Measurements from ENCODE around the gene NELL2. TPM values are rescaled to one million over a fixed set of nuclear protein-coding genes. Genes with fewer than 3 reads are reported as not detected.

Gene NELL2
- total RNA-seq, 8 experiments from 2014 or later = 5.1 to 148 (median 66.5) TPM

DNA sequence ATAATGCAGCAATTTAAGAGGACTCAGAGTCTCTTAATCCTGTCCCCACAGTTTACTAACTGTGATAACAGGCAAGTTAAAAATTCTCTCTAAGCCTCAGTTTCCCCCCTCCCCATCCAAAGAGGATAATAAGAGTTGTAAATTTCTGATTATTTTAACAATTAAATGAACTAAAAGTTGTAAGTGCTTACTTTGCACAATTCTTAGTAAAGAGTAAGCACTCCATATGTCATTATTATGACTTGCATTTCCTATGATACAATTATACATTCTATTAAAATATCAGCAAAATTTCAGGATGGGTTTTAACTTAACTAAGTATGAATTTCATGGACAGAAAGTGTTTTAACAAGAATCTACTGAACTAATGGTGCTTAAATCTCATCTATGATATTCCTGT is 80.1 kb downstream of the NELL2 start:
- ATAC-seq (replicated peaks in 6 of 8) = no peak
- in situ Hi-C loops (cut with MboI; ENCODE audit: low pct_unique_long_range_greater_than_20kb in 2 of 9, low sequenced_read_pairs in 9 of 9, unreplicated experiment in 9 of 9) = no loop called here
- no peaks in the 10 kb centered on the region for H3K4me1 ChIP-seq (replicated peaks in 1 of 2)
- no peak overlapping the region for H3K27ac ChIP-seq
- no peak overlapping the region for H3K4me3 ChIP-seq

DNA sequence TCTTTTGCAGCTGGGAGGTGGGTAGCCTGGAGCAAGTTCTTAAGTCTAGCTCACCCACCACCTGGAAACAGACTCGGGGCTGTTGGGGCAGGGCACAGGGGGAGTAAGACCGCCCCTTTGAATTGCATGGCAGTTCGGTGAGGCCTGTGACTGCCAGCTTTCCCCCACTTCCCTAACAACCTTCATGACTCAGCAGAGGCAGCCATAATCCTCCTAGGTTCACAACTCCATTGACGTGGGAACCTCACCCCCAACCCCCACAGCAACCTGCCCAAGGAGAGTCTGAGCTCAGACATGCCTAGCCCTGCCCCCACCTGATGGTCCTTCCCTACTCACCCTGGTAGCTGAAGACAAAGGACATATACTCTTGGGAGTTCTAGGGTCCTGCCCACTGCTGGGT is 87.4 kb downstream of the NELL2 start:
- in situ Hi-C loops (cut with MboI; ENCODE audit: low pct_unique_long_range_greater_than_20kb in 2 of 9, low sequenced_read_pairs in 9 of 9, unreplicated experiment in 9 of 9) = no loop called here
- 30 to 100% (median 100%) methylated on average over 1 to 2 of the region's 4 CpGs; no CpG with 5 or more reads in 7 of the 10 experiments for WGBS, 10 experiments
- no peaks in the 10 kb centered on the region for H3K4me1 ChIP-seq (replicated peaks in 1 of 2)
- no peak for ATAC-seq (replicated peaks in 6 of 8)
- H3K4me3 ChIP-seq = no peak overlapping the region
- no peak overlapping the region for H3K27ac ChIP-seq

DNA sequence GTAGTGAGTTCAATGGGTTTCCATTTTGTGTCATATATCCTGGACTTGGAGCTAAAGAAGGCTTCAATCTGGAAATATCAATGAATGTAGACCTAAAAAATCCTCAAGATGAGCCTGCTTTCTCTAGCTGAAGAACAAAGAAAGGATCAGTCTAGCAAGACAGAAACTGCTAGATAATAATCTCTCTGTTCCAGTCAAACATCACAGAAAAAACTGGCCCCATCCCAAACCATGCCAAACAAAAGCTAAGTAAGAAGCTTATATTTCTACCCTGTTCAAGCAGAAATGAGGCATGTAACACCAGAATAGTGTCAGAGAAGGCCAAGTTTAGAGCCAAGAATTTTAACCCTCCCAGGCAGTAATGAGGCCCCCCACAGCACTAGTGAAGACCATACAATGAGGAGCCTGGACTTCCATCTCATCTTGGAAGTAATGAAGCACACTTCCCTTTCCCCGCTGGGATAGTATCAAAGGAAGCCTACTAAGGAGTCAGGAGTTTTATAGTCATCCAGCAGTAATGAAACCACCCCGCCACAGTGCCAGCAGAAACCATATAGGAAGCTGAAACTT is 95.8 kb downstream of the NELL2 start:
- Histone ChIP-seq H3K4me1 (replicated peaks in 1 of 2) (peaks cover 9 to 33% of the 10 kb centered on the region in 2 donors), H3K27ac (no peak overlapping the region), H3K4me3 (no peak overlapping the region)
- no peak for ATAC-seq (replicated peaks in 6 of 8)
- in situ Hi-C loops (cut with MboI; ENCODE audit: low pct_unique_long_range_greater_than_20kb in 2 of 9, low sequenced_read_pairs in 9 of 9, unreplicated experiment in 9 of 9) = no loop called here
- 0 to 100% (median 79%) methylated on average over 1 to 2 of the region's 2 CpGs; no CpG with 5 or more reads in 4 of the 10 experiments for WGBS, 10 experiments

DNA sequence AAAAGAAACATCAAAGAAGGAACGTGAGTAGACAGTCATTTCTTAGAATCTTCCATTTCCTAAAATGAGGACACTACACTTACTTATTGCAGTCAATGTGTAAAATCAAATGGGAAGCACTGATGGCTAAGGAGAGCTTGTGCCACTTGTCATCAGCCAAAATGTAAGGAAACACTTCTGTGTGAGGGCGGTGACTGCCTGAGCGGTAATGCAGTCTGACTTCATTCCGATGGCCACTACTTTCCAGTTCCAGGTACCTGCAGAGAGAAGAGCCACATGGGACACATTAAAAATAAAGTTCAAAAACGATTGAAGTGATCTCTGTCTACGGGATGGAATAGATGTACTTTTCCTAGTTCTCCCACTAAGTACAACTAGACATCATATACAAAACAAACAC is 96.3 kb downstream of the NELL2 start:
- Histone ChIP-seq H3K4me1 (replicated peaks in 1 of 2) (peaks cover 9 to 33% of the 10 kb centered on the region in 2 donors), H3K4me3 (no peak overlapping the region), H3K27ac (no peak overlapping the region)
- WGBS, 10 experiments = 28 to 100% (median 84%) methylated on average over 2 to 6 of the region's 6 CpGs
- ATAC-seq (replicated peaks in 6 of 8) = no peak
- in situ Hi-C loops (cut with MboI; ENCODE audit: low pct_unique_long_range_greater_than_20kb in 2 of 9, low sequenced_read_pairs in 9 of 9, unreplicated experiment in 9 of 9) = no loop called here

DNA sequence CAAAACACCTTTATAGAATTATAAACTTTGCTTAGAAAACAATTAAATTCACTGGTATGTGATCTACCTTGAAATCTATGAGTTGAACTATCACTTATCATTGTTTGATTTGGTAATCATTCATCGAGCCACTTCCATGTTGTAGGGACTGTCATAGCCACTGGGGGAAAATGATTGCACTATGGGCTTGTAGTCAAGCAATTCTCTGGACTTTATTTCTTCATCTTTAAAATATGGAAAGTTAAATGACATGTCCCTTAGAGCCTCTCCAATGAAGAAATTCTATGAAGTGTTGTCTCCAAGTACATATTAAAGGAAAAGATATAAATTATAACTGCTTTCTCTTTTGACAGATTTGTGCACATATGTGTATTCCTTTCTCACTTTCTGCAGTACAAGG is 97.3 kb downstream of the NELL2 start:
- peaks cover 9 to 33% of the 10 kb centered on the region in 2 donors for H3K4me1 ChIP-seq (replicated peaks in 1 of 2)
- WGBS, 10 experiments = 0 to 100% (median 95%) methylated on average over 1 of the region's 1 CpG; no CpG with 5 or more reads in 2 of the 10 experiments
- ATAC-seq (replicated peaks in 6 of 8) = peak in 5 of 8 experiments; percentile 13 to 53 (median 47)
- H3K27ac ChIP-seq = no peak overlapping the region
- in situ Hi-C loops (cut with MboI; ENCODE audit: low pct_unique_long_range_greater_than_20kb in 2 of 9, low sequenced_read_pairs in 9 of 9, unreplicated experiment in 9 of 9) = no loop called here
- H3K4me3 ChIP-seq = no peak overlapping the region

DNA sequence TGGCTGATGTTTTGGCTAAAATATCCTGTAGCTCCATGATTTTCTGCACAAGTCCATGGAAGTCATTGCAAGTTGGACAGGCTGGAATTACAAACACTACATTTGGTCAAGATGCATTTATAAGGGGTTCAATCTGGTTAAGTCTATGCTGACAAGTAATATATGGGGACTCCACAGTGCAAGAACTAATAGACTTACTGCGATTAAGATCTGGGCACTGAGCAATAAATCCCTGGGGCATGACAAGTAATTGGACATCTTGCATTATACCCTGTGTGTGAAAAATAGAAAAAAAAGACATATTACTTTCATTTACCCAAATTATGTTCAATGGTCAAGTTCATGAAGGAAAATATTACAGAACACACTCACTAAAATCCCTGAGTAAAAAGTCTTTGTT is 99.1 kb downstream of the NELL2 start:
- in situ Hi-C loops (cut with MboI; ENCODE audit: low pct_unique_long_range_greater_than_20kb in 2 of 9, low sequenced_read_pairs in 9 of 9, unreplicated experiment in 9 of 9) = no loop called here
- no peak overlapping the region for H3K4me3 ChIP-seq
- no peak overlapping the region for H3K27ac ChIP-seq
- 0 to 67% (median 35%) methylated on average over 1 of the region's 1 CpG; no CpG with 5 or more reads in 3 of the 10 experiments for WGBS, 10 experiments
- ATAC-seq (replicated peaks in 6 of 8) = peak in 5 of 8 experiments; percentile 78 to 90 (median 84)
- peaks cover 9 to 33% of the 10 kb centered on the region in 2 donors for H3K4me1 ChIP-seq (replicated peaks in 1 of 2)

DNA sequence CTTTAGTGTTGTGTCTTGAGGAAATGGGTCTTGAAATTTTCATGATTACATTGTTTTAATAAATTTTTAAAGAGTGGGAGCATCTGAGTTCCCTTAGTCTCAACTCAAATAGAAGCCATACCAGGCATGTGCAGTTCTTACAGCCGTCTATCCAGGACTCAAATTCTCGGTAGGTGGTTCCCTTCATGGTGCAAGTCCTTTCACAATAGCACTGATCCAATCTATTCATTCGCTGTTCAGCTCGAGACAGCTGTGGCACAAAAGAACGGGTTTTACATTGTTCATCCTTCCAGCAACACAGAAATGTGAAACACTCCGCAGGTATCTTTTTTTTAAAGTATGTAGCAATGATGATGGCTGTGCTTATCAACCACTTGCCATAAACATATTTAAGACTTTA is 100.2 kb downstream of the NELL2 start:
- in situ Hi-C loops (cut with MboI; ENCODE audit: low pct_unique_long_range_greater_than_20kb in 2 of 9, low sequenced_read_pairs in 9 of 9, unreplicated experiment in 9 of 9) = no loop called here
- WGBS, 10 experiments = 0 to 72% (median 42%) methylated on average over 1 to 6 of the region's 6 CpGs
- Histone ChIP-seq H3K27ac (no peak overlapping the region), H3K4me1 (replicated peaks in 1 of 2) (peaks cover 9 to 41% of the 10 kb centered on the region in 2 donors), H3K4me3 (no peak overlapping the region)
- ATAC-seq (replicated peaks in 6 of 8) = peak in 5 of 8 experiments; percentile 37 to 85 (median 67)

DNA sequence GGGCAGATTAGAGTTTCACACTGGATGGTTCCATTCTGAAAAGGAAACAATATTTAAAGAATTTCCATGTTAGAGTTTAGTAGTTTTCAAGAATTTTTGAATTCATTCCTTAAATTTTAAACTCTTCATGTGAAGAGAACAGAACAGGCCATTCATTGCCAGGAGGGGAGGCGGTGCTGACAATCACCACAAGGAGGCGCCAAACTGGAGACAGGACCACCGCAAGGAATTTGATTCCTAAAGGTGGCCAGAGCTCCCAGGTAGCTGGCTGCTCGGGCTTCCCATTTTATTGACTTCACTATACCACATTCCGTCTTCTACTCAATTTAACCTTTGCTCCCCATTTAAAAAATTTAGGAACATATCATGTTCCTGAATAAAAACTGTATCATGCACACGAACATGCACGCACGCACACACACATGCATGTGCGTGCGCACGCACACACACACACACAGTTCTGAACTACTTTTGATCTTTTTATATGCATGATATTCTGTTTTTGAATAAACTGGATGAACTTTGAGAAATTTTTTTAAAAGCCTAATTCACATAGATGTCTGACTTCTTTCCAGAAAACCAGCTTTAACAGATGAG is 101.2 kb downstream of the NELL2 start:
- Histone ChIP-seq H3K4me1 (replicated peaks in 1 of 2) (peaks cover 9 to 41% of the 10 kb centered on the region in 2 donors), H3K4me3 (no peak overlapping the region), H3K27ac (no peak overlapping the region)
- in situ Hi-C loops (cut with MboI; ENCODE audit: low pct_unique_long_range_greater_than_20kb in 2 of 9, low sequenced_read_pairs in 9 of 9, unreplicated experiment in 9 of 9) = no loop called here
- ATAC-seq (replicated peaks in 6 of 8) = no peak
- WGBS, 10 experiments = 20 to 98% (median 72%) methylated on average over 1 to 11 of the region's 11 CpGs

DNA sequence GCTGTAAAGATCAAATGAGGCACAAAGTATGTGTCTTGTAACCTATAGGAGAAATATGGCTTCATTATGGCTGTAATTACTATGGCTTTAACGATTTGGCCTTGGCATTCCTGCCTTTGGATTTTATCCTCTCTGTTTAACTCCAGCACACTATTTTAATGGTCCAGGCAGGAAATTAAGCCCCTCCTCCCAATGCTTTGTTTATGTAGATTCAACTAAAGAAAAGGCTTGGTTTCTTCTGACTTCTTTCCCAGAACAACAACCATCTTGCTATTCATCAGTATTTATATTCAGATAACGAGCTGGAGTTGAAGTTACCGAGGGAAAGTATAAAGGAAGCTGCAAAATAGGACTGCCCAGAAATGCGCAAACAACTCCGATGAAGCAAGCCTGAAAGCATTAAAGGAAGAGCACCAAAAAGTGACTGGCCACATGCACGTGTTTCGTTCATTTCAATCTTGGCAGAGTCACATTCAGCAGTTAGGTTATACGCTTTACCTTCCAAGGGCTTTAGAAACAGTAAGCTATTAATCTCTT is 104.6 kb downstream of the NELL2 start:
- ATAC-seq (replicated peaks in 6 of 8) = peak in 6 of 8 experiments; percentile 26 to 70 (median 56)
- in situ Hi-C loops (cut with MboI; ENCODE audit: low pct_unique_long_range_greater_than_20kb in 2 of 9, low sequenced_read_pairs in 9 of 9, unreplicated experiment in 9 of 9) = no loop called here
- 10 to 76% (median 48%) methylated on average over 2 to 8 of the region's 8 CpGs for WGBS, 10 experiments
- H3K27ac ChIP-seq = no peak overlapping the region
- no peak overlapping the region for H3K4me3 ChIP-seq
- peaks cover 5 to 19% of the 10 kb centered on the region in 2 donors for H3K4me1 ChIP-seq (replicated peaks in 1 of 2)

DNA sequence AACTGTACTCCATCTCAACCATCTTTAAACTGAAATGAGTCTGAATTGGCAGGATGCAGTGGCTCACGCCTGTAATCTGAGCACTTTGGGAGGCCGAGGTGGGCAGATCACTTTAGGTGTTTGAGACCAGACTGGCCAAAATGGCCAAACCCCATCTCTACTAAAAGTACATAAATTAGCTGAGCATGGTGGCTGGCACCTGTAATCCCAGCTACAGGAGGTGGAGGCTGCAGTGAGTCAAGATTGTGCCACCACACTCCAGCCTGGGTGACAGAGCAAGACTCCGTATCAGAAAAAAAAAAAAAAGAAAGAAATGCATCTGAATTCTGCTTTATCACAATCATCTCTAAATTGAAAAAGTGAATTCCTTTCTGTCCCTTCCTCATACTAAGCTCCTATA is 110.3 kb downstream of the NELL2 start:
- H3K4me3 ChIP-seq = no peak overlapping the region
- in situ Hi-C loops (cut with MboI; ENCODE audit: low pct_unique_long_range_greater_than_20kb in 2 of 9, low sequenced_read_pairs in 9 of 9, unreplicated experiment in 9 of 9) = no loop called here
- H3K4me1 ChIP-seq (replicated peaks in 1 of 2) = peaks cover 0 to 10% of the 10 kb centered on the region in 2 donors
- no peak overlapping the region for H3K27ac ChIP-seq
- 11 to 94% (median 73%) methylated on average over 1 to 2 of the region's 3 CpGs; no CpG with 5 or more reads in 4 of the 10 experiments for WGBS, 10 experiments
- no peak for ATAC-seq (replicated peaks in 6 of 8)

DNA sequence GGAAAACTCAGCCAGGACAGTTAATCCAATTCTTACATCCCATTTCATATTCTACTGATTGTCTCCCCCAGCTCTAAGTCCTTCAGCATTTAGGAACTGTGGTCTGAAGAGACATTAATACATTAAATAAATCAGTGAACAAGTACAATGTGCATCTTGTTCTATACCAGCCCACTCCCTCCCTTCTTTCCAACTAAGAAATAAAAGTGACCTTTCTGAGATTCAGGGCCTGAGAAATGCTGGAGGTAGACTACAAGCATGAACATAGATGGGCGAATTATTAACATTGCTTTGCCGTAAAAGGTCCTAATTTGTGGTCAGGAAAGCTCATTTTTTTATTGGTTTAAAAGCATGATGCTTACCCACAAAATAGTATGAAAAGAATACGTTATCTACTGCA is 113.1 kb downstream of the NELL2 start:
- no peak for ATAC-seq (replicated peaks in 6 of 8)
- peaks cover 0 to 10% of the 10 kb centered on the region in 2 donors for H3K4me1 ChIP-seq (replicated peaks in 1 of 2)
- 0 to 97% (median 75%) methylated on average over 1 to 3 of the region's 3 CpGs for WGBS, 10 experiments
- H3K27ac ChIP-seq = no peak overlapping the region
- no peak overlapping the region for H3K4me3 ChIP-seq
- in situ Hi-C loops (cut with MboI; ENCODE audit: low pct_unique_long_range_greater_than_20kb in 2 of 9, low sequenced_read_pairs in 9 of 9, unreplicated experiment in 9 of 9) = no loop called here

DNA sequence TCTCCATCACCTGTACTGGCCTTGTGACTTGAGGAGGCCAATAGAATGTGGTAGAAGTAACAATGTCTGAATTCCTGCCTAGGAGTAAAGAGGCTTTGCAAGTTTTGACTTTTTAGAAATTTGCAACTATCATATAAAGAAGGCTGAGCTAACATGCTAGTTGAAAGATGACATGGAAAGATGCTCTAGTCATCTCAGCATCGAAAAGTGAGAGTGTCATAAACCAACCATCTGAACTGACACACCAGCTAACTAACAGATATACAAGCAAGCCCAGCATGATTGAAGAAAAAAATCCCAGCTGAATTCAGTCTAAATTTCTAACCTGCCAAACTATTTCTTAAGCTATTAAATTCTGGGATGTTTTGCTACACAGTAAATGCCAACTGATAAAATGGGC is 116.8 kb downstream of the NELL2 start:
- peaks cover 0 to 10% of the 10 kb centered on the region in 2 donors for H3K4me1 ChIP-seq (replicated peaks in 1 of 2)
- H3K4me3 ChIP-seq = no peak overlapping the region
- H3K27ac ChIP-seq = no peak overlapping the region
- ATAC-seq (replicated peaks in 6 of 8) = no peak
- WGBS, 10 experiments = 0 to 100% (median 53%) methylated on average over 1 of the region's 1 CpG; no CpG with 5 or more reads in 2 of the 10 experiments
- in situ Hi-C loops (cut with MboI; ENCODE audit: low pct_unique_long_range_greater_than_20kb in 2 of 9, low sequenced_read_pairs in 9 of 9, unreplicated experiment in 9 of 9) = no loop called here

DNA sequence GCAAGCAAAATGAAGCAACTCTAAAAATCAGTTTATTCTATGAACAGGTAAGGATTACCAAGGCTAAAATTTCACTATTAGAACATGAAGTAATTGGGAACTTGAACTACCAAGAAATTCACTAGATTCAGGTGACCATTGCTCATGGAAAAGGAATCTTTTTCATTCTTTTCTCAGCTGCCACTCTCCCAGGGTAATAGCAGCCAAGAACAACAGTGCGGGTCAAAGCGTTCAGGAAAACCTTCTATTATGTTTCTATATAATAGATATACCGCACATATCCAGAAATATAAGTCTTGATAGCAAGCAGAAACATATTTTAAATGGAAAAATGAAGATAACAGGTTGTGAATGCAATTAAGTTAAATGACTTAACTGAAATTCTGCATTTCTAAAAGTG is 125.6 kb downstream of the NELL2 start:
- H3K4me1 ChIP-seq (replicated peaks in 1 of 2) = peaks cover 0 to 2% of the 10 kb centered on the region in 2 donors
- WGBS, 10 experiments = 9 to 100% (median 83%) methylated on average over 1 to 3 of the region's 3 CpGs; no CpG with 5 or more reads in 1 of the 10 experiments
- no peak for ATAC-seq (replicated peaks in 6 of 8)
- in situ Hi-C loops (cut with MboI; ENCODE audit: low pct_unique_long_range_greater_than_20kb in 2 of 9, low sequenced_read_pairs in 9 of 9, unreplicated experiment in 9 of 9) = no loop called here
- no peak overlapping the region for H3K4me3 ChIP-seq
- no peak overlapping the region for H3K27ac ChIP-seq

DNA sequence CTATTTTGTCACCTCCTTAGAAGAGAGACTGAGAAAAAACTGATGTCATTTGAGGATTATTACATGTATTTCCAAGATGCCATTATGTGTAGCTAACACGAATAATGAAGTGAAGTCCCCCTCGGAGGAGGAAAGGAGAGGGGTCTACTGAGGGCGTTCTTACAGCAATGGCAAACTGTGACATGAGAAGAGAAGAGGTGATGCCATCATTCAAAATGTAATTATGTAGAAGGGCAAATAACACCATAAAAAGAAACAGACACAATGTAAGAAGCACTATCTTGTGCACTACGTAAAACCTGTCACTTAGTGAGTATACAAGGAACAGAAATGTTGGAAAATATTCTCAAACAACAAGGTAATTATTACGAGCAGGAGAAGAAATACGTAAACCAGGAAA is 126.5 kb downstream of the NELL2 start:
- in situ Hi-C loops (cut with MboI; ENCODE audit: low pct_unique_long_range_greater_than_20kb in 2 of 9, low sequenced_read_pairs in 9 of 9, unreplicated experiment in 9 of 9) = no loop called here
- ATAC-seq (replicated peaks in 6 of 8) = no peak
- H3K27ac ChIP-seq = no peak overlapping the region
- peaks cover 0 to 2% of the 10 kb centered on the region in 2 donors for H3K4me1 ChIP-seq (replicated peaks in 1 of 2)
- 8 to 95% (median 88%) methylated on average over 3 to 6 of the region's 6 CpGs for WGBS, 10 experiments
- H3K4me3 ChIP-seq = no peak overlapping the region
